ENCODE measurements around the gene HOXA13.

The HOXA13 gene

GRCh38 chr7:27144781-27145164, 55.1 kb downstream of the HOXA13 start:
- no peak for DNase-seq

Measured in activated CD4-positive, alpha-beta T cell treated with anti-CD3 and anti-CD28 coated beads, Interleukin-2, amount 50 U/mL, for 16 hours (primary cell).